HepG2 (cell line): ENCODE results near the gene PROM2. TPM values are rescaled to one million over a fixed set of nuclear protein-coding genes. Genes with fewer than 3 reads are reported as not detected.

Experiments used
- HNF4G ChIP-seq, 2 experiments: sonication (generic) in 1 of 2; formaldehyde crosslinking in 1 of 2; IDR thresholded peaks; 2 replicates each; pipeline versions ENCODE4 v1.4.0 to v1.6.1; 2011 to 2020; ENCODE audit warnings: borderline replicate concordance in 2 of 2, low read depth in 2 of 2, mild to moderate bottlenecking in 2 of 2, low read length in 1 of 2, missing genetic modification reagents in 1 of 2, moderate library complexity in 1 of 2
- MATR3 ChIP-seq: sonication (generic); formaldehyde crosslinking; IDR thresholded peaks from 2 replicates; pipeline ENCODE4 v1.4.0; 2020; ENCODE audit warnings: missing genetic modification reagents
- NFATC3 ChIP-seq: sonication (generic); formaldehyde crosslinking; IDR thresholded peaks from 2 replicates; pipeline ENCODE4 v1.5.1; 2020; ENCODE audit warnings: mild to moderate bottlenecking, missing genetic modification reagents
- ONECUT2 ChIP-seq: sonication (generic); formaldehyde crosslinking; IDR thresholded peaks from 2 replicates; pipeline ENCODE4 v1.4.0; 2020; ENCODE audit warnings: missing genetic modification reagents
- PAXIP1 ChIP-seq: sonication (generic); formaldehyde crosslinking; conservative IDR thresholded peaks from 2 replicates; pipeline ENCODE4 v1.4.0; 2020; ENCODE audit warnings: mild to moderate bottlenecking, missing genetic modification reagents, moderate library complexity
- PREB ChIP-seq: sonication (generic); formaldehyde crosslinking; IDR thresholded peaks from 2 replicates; pipeline ENCODE4 v1.4.0; 2020; ENCODE audit warnings: missing genetic modification reagents
- SOX6 ChIP-seq, 2 experiments: fragments of 450-650 bp in 1 of 2; sonication (generic) in 1 of 2; formaldehyde crosslinking in 1 of 2; IDR thresholded peaks; 2 replicates each; pipeline versions ENCODE4 v1.4.0 to v1.6.1; 2017 to 2020; ENCODE audit warnings: antibody characterized with exemption in 1 of 2, mild to moderate bottlenecking in 1 of 2, missing genetic modification reagents in 1 of 2
- ZNF281 ChIP-seq: sonication (generic); formaldehyde crosslinking; IDR thresholded peaks from 2 replicates; pipeline ENCODE4 v1.4.0; 2020; ENCODE audit warnings: missing genetic modification reagents, borderline replicate concordance
- ZNF335 ChIP-seq: sonication (generic); formaldehyde crosslinking; IDR thresholded peaks from 2 replicates; pipeline ENCODE4 v1.4.0; 2020; ENCODE audit warnings: missing genetic modification reagents
- ZNF33B ChIP-seq: sonication (generic); formaldehyde crosslinking; IDR thresholded peaks from 2 replicates; pipeline ENCODE4 v1.5.1; 2020; ENCODE audit warnings: mild to moderate bottlenecking, missing genetic modification reagents
- ZNF496 ChIP-seq: sonication (generic); formaldehyde crosslinking; IDR thresholded peaks from 2 replicates; pipeline ENCODE4 v1.8.1; 2023; ENCODE audit warnings: mild to moderate bottlenecking, moderate library complexity, missing genetic modification reagents; ENCODE audit not compliant: insufficient replicate concordance
- ZNF501 ChIP-seq: sonication (generic); formaldehyde crosslinking; IDR thresholded peaks from 2 replicates; pipeline ENCODE4 v1.5.1; 2020; ENCODE audit warnings: mild to moderate bottlenecking, moderate library complexity, missing genetic modification reagents
- ZNF543 ChIP-seq: sonication (generic); formaldehyde crosslinking; IDR thresholded peaks from 2 replicates; pipeline ENCODE4 v1.4.0; 2020; ENCODE audit warnings: mild to moderate bottlenecking, missing genetic modification reagents
- ZNF574 ChIP-seq: sonication (generic); formaldehyde crosslinking; IDR thresholded peaks from 2 replicates; pipeline ENCODE4 v1.4.0; 2020; ENCODE audit warnings: missing genetic modification reagents
- ZNF7 ChIP-seq: IDR thresholded peaks from 2 replicates; pipeline ENCODE4 v1.6.1; 2016; ENCODE audit warnings: missing biosample characterization, missing genetic modification reagents
- polyA plus RNA-seq, 8 experiments: library from polyadenylated mRNA; depleted of rRNA in 3 of 8; stranded (reverse) in 7 of 8; unstranded in 1 of 8; fragments of >200 nt; fragmentation: Illumina TruSeq in 4 of 8; extraction: Trizol in 4 of 8; gene quantifications; 2 replicates each; pipeline versions ENCODE4 v1.2.1 to v1.2.3, GENCODE V29; 2011 to 2016; ENCODE audit warnings: low read depth in 4 of 8, missing spikeins in 1 of 8, mixed read lengths in 1 of 8; ENCODE audit not compliant: insufficient read depth in 1 of 8
- total RNA-seq, 5 experiments: library from RNA; depleted of rRNA; stranded (reverse); fragments of >200 nt; fragmentation: Illumina TruSeq; extraction: Trizol; gene quantifications; 2 replicates each; pipeline ENCODE4 v1.2.3, GENCODE V29; 2016; ENCODE audit warnings: low read depth in 1 of 5

PROM2 gene
- total and polyA plus RNA-seq, 2 of the 13 experiments (the other 11 are each of a cell fraction or from before 2014, with no cell fraction given) = not detected

GRCh38 chr2:95314964-95315611 is 40.8 kb downstream of the PROM2 start (continued):
- TF ChIP-seq PREB (CRISPR knock-in tag) (no peak), ZNF574 (CRISPR knock-in tag) (0 out of 2 replicates have a peak, but pooled peaks have one; percentile 38), ZNF496 (CRISPR knock-in tag) (no peak), ZNF501 (CRISPR knock-in tag) (no peak), ZNF33B (CRISPR knock-in tag) (no peak), ZNF281 (CRISPR knock-in tag) (peak; percentile 18; the same call in 1 of the 2 replicates), ZNF543 (CRISPR knock-in tag) (no peak), ZNF335 (no peak), NFATC3 (CRISPR knock-in tag) (no peak), ONECUT2 (no peak), SOX6 (IDR thresholded peaks at IDR 0.05) (no peak), SOX6 (CRISPR knock-in tag; IDR thresholded peaks at IDR 0.05) (no peak), ZNF7 (CRISPR knock-in tag) (no peak), HNF4G (IDR thresholded peaks at IDR 0.05; ENCODE audit: borderline replicate concordance, low read depth, low read length) (no peak), HNF4G (CRISPR knock-in tag; IDR thresholded peaks at IDR 0.05; ENCODE audit: borderline replicate concordance, low read depth) (no peak), PAXIP1 (CRISPR knock-in tag) (no peak), MATR3 (CRISPR knock-in tag) (no peak)
